ENCODE results near the gene TRERF1.

TRERF1 gene

DNA sequence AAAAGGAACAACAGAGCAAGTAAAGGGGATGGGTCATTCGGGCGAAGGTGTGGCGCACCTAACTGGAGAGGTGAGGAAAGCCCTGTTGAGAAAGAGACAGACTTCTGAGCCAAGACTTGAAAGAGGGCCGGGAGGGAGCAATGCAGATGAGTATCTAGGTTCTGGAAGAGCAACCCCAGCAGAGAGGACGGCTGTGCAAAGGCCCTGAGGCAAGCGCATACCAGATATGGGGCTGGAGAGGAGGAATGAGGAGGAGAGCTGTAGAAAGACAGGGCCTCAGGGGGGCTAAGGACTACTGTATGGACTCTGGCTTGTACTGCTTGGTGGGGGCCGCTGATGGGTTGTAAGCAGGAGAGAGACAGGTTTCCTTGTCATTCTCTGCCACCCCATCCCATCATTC lies 21.9 kb downstream of the TRERF1 start:
- ATAC-seq, result no peak
- no peak for TF ChIP-seq TSHZ2 (CRISPR knock-in tag; IDR thresholded peaks at IDR 0.05)
- TF ChIP-seq ARNTL (CRISPR knock-in tag; IDR thresholded peaks at IDR 0.05; ENCODE audit: borderline replicate concordance, low read depth), result no peak
- TF ChIP-seq ISL1 (CRISPR knock-in tag; IDR thresholded peaks at IDR 0.05), result no peak
- TF ChIP-seq SNAI2 (CRISPR knock-in tag; IDR thresholded peaks at IDR 0.05), result no peak
- no peak for TF ChIP-seq PPARA (CRISPR knock-in tag; IDR thresholded peaks at IDR 0.05; ENCODE audit: borderline replicate concordance)
- TF ChIP-seq ZNF565 (CRISPR knock-in tag; conservative IDR thresholded peaks at IDR 0.05; ENCODE audit: low read depth), result no peak
- no peak for TF ChIP-seq CREB5 (CRISPR knock-in tag; IDR thresholded peaks at IDR 0.05; ENCODE audit: low read depth)
- TF ChIP-seq ZNF8 (CRISPR knock-in tag; IDR thresholded peaks at IDR 0.05), result no peak
- no peak for TF ChIP-seq TCF4 (CRISPR knock-in tag; IDR thresholded peaks at IDR 0.05; ENCODE audit: borderline replicate concordance)
- no peak for TF ChIP-seq TOX (CRISPR knock-in tag; IDR thresholded peaks at IDR 0.05; ENCODE audit: borderline replicate concordance)
- TF ChIP-seq ZC3H10 (CRISPR knock-in tag; IDR thresholded peaks at IDR 0.05), result no peak
- no peak for TF ChIP-seq ZNF70 (CRISPR knock-in tag; IDR thresholded peaks at IDR 0.05)
- TF ChIP-seq ZFP30 (CRISPR knock-in tag; IDR thresholded peaks at IDR 0.05), result no peak
- no peak for TF ChIP-seq OSR1 (CRISPR knock-in tag; IDR thresholded peaks at IDR 0.05)

GRCh38 chr6:42429042-42429585 lies 22.6 kb downstream of the TRERF1 start:
- ATAC-seq, result no peak; the same call in 2 of the 3 replicates
- TF ChIP-seq TCF4 (CRISPR knock-in tag; IDR thresholded peaks at IDR 0.05; ENCODE audit: borderline replicate concordance), result no peak
- no peak for TF ChIP-seq ZNF70 (CRISPR knock-in tag; IDR thresholded peaks at IDR 0.05)
- no peak for TF ChIP-seq CSDC2 (CRISPR knock-in tag; IDR thresholded peaks at IDR 0.05)
- TF ChIP-seq, protein P1, sequence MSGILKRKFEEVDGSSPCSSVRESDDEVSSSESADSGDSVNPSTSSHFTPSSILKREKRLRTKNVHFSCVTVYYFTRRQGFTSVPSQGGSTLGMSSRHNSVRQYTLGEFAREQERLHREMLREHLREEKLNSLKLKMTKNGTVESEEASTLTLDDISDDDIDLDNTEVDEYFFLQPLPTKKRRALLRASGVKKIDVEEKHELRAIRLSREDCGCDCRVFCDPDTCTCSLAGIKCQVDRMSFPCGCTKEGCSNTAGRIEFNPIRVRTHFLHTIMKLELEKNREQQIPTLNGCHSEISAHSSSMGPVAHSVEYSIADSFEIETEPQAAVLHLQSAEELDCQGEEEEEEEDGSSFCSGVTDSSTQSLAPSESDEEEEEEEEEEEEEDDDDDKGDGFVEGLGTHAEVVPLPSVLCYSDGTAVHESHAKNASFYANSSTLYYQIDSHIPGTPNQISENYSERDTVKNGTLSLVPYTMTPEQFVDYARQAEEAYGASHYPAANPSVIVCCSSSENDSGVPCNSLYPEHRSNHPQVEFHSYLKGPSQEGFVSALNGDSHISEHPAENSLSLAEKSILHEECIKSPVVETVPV (CRISPR knock-in tag; IDR thresholded peaks at IDR 0.05), result no peak
- TF ChIP-seq POU6F1 (CRISPR knock-in tag; IDR thresholded peaks at IDR 0.05; ENCODE audit: borderline replicate concordance, low read depth), result no peak
- no peak for TF ChIP-seq RARB (CRISPR knock-in tag; IDR thresholded peaks at IDR 0.05)
- TF ChIP-seq ESRRG (CRISPR knock-in tag; IDR thresholded peaks at IDR 0.05), result no peak
- no peak for TF ChIP-seq ZFP3 (CRISPR knock-in tag; IDR thresholded peaks at IDR 0.05)
- no peak for TF ChIP-seq ZNF565 (CRISPR knock-in tag; conservative IDR thresholded peaks at IDR 0.05; ENCODE audit: low read depth)
- no peak for TF ChIP-seq CREB5 (CRISPR knock-in tag; IDR thresholded peaks at IDR 0.05; ENCODE audit: low read depth)
- TF ChIP-seq SNAI2 (CRISPR knock-in tag; IDR thresholded peaks at IDR 0.05), result no peak
- TF ChIP-seq ZC3H10 (CRISPR knock-in tag; IDR thresholded peaks at IDR 0.05), result no peak
- TF ChIP-seq ZFP30 (CRISPR knock-in tag; IDR thresholded peaks at IDR 0.05), result no peak
- TF ChIP-seq GLIS3 (CRISPR knock-in tag; IDR thresholded peaks at IDR 0.05), result no peak
- TF ChIP-seq ISL1 (CRISPR knock-in tag; IDR thresholded peaks at IDR 0.05), result no peak
- no peak for TF ChIP-seq ZNF8 (CRISPR knock-in tag; IDR thresholded peaks at IDR 0.05)
- TF ChIP-seq PPARA (CRISPR knock-in tag; IDR thresholded peaks at IDR 0.05; ENCODE audit: borderline replicate concordance), result no peak
- TF ChIP-seq BACH2 (CRISPR knock-in tag; IDR thresholded peaks at IDR 0.05; ENCODE audit: borderline replicate concordance), result no peak
